NOMO-1 treated with dmso at 0.1 percent for 144 hours (cell line): ENCODE data around the gene SLC2A10.

Experiments
- DNase-seq: peaks from one replicate; lab custom pipeline; 2025; ENCODE audit not compliant: unreplicated experiment; lab: John Stamatoyannopoulos, UW

SLC2A10 gene

DNA sequence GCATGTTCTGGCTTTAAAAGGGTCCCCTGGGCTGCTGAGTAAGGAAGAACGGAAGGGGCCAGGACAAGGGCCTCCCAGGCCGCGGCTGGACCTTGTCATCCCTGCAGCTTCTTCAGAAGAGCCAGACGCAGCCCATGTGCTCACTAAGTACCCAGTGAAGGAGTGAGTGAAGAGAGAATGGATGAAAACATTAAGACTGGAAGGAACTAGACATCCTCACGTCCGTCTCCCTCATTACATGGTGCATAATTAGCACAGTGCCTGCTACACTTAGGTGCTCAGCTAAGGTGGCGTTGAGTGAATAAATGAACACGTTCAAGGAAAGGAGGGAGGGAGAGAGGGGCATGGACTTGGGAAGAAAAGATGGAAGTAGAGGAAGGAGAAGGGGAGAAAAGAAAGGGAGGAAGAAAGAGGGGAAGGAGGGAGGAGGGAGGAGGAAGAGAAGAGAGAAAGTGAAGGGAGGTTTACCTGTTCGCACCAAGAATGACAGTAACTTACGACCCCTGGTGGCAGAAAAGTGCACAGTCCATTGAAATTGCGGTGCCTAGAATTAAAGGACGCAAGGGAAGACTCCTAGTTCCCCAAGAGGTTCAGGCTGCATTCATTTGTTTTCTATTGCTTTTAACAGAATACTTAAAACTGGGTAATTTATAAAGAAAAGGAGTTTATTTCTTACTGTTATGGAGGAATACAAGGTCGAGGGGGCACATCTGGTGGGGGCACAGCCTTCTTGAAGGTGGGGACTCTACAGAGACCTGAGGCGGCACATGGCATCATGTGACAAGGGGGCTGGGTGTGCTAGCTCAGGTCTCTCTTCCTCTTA is 28.2 kb upstream of the SLC2A10 start:
- peak; percentile 13 for DNase-seq

DNA sequence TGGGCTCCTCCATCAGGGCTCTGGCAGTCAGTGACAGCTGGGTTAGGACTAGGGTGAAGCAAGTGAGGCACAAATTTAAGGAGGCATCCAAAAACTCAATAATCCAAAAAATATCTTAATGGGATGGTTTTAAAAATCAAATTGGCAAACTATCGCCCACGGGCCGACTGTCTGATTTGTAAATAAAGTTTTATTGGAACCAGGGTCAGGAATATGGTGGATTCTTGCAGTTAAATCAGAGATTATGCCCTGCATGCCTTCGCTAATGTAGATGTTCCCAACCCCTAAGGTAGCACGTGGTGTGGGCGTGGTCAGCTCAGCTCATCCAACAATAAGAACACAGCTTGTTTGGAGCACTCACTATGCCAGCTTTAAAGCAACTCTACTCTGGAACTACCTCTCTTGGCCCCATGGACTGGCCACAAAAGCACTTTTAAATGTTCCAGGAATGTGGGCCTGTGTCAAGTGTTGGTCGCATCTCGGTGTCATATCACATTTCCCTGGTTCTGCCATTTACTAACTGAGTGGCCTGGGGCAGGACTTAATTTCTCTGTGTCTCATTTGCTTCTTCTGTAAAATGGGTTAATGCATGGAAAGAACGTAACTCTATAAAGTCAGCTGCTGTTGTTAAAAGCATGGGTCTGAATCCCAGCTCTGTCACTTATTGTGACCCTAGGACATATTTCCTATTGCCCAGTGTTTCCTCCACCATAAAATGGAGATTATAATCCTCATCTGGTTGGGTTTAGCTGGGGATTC is 27.2 kb upstream of the SLC2A10 start:
- no peak for DNase-seq

DNA sequence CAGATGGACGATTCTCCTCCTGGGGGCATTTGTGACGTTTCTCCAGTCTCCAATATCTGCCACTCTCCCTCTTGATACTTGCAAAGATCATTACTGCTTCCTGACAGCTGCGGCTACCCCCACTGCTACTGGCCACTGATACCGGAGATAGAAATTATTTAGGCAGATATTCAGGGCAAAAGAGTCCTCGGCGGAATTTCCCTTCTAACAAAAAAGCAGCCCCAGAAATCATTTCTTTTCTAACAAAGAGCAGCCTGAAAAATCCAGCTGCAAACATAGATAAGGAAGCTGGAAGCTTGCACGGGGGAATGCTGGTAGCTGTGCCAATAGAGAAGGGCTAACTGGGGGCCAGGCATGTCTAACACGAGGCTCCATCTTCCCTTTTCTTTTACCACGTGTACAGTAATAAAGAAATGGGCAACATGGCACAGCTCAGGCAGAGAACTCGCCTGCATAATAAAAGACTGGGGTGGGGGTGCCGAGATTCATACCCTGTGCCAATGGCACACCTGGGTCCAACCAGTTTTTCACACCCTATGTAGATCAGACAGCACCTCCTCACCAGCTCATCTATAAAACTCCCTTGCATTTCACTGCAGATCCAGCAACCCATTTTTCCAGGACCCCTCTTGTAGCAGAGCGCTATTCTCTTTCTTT is 26.3 kb upstream of the SLC2A10 start:
- no peak for DNase-seq

DNA sequence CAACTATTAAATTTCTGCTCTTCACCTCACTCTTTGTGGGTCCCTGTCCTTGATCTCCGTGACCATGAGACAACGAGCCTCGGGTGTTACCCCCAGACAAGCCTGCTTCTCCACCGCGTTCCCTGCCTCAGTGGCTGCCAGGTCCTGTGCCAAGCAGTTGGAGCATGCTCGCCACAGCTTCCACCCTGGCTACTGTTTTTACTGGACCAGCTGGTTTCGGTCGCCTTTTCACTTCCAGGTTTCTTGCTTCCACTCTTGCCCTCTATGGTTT is 25.8 kb upstream of the SLC2A10 start:
- DNase-seq: no peak

DNA sequence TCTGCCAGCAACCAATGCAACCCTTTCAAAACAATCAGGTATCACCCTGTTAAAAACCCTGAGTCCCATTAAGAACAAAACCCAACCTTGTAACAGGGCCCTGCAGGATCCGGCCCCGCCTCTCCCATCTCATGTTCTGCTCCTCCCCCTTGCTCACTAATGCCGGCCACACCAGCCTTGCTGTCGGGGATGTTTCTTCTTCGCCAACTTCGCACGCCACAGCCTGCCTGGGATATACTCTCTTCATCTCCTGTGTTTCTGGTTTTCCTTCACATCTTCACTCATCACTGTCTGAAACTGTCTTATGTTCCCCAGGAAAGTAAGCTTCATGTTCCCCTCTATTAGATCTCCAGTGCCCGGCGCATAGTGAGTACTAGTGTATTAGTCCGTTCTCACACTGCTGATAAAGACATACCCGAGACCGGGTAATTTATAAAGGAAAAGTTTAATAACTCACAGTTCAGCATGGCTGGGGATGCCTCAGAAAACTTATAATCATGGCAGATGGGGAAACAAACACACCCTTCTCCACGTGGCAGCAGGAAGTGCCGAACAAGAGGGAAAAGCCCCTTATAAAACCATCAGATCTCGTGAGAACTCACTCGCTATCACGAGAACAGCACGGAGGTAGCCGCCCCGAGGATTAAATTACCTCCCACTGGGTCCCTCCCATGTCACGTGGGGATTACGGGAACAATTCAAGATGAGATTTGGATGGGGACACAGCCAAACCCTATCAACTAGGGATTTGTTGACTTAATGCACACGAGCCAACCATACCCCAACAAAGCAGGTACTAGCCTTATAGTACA is 25.3 kb upstream of the SLC2A10 start:
- DNase-seq: no peak

DNA sequence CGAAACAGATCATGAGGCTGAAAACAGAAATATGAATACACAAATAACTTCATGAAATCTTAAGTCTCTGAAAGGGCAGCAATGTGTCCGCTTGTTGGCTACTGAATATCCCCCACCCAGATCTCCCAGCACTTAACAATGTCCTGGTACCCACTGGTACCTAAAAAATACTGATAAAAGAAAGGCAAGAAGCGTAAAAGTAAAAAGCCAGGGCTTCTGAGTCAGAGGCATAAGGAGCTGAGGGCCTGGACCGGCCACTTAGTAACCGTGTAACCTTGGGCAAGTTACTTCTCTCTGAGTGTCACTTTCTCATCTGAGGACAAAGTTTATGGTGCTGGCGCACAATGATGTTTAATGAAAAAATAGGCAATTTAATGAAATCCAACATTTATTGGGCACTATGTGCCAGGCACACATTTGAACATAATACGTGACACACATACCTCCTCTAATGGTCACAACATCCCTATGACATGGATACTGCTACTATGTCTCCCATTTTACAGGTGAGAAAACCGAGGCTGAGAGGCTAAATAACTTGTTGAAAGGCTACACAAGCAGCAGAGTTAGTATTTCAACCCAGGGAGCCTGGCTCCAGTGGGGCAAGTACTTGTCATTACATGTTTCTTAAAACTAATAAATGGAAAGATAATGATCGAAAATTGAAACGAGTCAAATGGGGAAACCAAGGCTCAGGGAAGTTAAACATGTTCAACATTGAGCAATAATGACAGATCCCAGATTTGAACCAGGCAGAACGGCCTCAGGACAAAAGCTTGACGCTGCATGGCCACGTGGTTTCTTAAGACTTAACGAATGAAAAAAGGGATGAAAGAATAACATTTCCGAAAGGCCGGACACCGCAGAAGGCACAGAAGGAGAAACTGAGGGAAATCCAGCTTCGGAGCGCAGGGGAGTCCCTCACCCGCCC is 21.0 kb upstream of the SLC2A10 start:
- DNase-seq: no peak

DNA sequence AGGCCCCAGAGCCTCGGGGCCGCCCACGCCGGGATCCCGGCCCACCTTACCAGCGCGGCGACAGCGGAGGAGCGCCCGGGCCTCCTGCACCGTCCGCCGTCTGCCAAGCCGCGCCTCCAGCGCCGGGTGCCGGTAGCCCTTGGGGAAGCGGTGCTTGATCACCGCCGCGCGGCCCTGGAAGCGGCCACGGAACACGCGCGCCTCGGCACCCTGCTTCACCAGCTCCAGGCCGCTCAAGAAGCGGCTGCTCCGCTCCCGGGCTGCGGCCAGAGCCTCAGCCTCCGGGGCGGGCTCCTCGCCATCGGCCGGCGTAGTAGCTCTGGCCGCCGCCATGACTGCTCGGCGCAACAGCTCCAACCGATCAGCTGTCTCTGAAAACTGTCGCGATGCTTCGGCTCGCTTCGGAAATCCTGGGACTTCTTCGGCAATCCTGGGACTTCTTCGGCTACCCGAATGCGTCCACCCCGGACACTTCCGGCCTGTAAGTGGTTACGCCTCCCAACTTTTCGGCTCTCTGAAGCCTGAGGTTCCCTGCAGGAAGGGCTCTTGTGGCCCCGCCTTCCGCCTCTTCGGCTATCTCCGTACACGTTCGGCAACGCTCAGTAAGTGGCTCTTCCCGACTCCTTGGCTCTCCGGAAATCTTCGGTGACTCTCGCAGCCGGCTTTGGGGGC is 20.2 kb upstream of the SLC2A10 start, which contains the start of gene TP53RK:
TSS of gene TP53RK (minus strand) at position 363 of the 672 bp plus-strand sequence. CDS start at position 333, 30 bp downstream.
- DNase-seq: peak; percentile 100

DNA sequence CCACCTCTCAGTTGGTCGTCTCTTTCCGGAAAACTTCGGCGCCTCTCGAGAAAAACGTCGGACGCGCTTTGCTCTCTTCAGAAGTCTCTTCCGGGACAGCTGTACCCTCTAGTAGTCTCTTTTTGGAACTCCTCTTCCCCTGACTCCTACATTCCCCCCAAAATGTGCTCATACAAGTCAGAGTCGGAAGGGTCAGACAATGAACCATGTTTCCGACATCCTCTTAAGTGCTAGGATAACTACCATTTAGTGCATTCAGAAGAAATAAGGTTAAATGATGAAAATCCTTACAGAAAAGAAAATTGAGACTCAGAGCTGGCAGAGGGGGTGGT is 19.7 kb upstream of the SLC2A10 start:
- no peak for DNase-seq

DNA sequence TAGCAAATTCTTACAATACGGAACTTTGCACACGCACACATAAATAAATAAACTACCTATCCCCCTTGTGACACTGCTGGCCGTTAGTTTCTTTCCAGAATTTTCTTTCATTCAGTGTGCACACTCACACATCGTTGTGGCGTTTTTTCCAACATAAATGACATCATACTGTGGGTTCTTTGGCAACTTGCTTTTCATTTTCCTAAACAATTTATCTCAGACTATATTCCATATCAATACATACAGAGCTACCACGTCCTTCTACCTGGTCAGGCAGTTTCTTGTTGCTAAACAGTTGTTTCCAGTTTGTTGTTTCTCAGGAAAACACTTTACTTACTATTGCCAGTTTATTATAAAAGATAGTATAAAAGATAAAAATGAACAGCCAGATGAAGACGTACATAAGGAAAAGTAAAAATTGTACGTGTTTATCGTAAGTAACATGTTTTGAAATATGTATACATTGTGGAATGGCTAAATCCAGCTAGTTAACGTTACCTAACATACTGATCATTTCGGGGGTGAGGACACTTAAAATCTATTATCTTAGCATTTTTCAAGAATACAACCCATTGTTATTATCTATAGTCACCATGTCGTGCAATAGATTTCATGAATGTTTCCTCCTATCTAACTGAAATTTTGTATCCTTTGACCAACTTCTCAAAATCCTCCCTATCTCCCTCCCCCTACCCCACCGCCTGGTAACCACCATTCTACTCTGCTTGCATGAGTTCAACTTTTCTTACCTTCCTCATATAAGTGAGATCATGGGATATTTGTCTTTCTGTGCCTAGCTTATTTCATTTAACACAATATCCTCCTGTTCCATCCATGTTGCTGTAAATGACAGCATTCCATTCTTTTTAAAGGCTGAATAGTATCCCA is 19.0 kb upstream of the SLC2A10 start:
- DNase-seq: peak; percentile 35

DNA sequence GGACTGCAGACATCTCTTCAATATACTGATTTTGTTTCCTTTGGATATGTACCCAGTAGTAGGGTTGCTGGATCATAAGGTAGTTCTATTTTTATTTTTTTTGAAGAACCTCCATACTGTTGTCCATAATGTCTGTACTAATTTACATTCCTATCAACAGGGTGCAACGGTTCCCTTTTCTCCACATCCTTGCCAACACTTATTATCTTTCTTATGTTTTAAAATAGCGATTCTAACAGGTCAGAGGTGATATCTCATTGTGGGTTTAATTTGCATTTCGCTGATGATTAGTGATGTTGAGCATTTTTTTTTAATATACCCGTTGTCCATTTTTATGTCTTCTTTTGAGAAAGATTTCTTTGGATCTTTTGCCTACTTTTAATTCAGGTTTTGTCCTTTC is 18.3 kb upstream of the SLC2A10 start:
- no peak for DNase-seq

DNA sequence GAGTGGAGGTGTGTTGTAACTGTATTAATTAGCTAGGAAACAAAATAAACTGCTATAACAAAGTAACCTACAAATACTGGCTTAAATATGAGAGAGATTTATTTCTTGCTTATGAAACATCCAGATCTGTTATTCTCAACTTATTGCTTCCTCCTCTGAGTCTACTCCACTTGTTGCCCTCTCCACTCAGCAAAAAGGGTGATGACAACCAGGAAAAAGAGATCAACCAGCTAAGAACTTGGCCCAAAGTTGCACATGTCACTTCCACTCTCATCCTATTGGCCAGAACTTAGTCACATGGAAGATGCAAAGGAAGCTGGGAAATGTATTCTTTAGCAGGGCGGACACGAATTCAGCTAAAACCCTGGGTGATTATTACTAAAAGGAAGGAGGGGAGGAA is 15.0 kb upstream of the SLC2A10 start:
- peak; percentile 84 for DNase-seq

DNA sequence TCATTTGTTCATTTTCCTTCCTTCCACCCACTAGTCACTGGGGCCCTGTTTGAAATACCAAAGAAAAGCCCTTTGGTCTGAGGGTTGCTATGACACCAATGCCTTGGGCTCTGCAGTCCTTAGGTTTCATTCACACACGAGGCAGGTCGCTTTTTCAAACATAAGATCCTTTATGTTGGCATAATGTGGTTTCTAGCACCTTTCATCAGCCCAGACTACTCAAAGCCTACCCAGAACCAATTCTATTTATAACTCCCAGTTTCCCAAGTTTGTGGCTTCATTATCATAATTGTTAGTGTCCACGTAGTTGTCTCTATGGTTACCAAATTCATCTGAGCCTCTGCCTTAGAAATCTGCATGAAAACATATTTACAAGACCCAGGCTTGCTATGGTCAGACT is 13.6 kb upstream of the SLC2A10 start:
- peak; percentile 52 for DNase-seq

DNA sequence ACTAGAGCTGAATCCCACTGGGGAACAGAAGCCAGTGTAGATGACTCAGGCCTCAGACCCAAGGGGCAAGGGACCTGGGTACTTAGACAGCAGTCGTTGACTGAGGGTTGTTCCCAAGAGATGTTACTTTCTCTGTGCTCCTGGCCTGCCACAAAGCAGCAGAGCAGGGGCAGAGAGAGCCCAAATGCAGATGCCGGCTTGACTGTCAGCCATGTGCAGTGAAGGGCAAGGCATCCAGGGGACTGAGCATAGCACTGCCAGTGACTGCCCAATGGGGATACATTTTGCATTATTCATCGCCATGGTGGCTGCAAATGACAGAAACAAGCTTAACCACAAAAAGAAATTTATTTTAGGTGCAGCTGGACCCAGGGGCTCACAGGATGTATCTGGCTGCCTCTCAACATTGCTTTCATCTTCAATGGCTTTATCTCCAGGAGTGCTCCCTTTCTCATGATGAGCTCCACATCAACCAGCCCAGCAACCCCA is 12.6 kb upstream of the SLC2A10 start:
- DNase-seq: no peak

DNA sequence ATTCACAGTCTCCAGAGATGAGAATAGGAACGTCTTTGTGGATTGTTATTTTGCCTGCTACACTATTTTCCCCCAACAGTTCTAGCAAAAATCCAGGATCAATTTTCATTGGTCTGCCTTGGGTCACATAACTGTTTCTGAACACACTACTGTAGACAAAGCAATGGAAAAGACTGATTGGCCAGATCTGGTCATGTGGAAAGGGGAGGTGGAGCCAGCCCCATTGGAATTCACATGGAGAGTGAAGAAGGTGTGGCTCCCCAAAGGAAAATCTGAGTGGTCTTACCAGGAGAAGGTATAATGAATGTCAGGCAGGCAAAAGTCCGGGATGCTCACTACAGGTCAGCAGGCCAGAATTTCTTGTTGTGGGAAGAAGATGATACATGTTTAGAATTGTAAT is 10.7 kb upstream of the SLC2A10 start:
- no peak for DNase-seq

DNA sequence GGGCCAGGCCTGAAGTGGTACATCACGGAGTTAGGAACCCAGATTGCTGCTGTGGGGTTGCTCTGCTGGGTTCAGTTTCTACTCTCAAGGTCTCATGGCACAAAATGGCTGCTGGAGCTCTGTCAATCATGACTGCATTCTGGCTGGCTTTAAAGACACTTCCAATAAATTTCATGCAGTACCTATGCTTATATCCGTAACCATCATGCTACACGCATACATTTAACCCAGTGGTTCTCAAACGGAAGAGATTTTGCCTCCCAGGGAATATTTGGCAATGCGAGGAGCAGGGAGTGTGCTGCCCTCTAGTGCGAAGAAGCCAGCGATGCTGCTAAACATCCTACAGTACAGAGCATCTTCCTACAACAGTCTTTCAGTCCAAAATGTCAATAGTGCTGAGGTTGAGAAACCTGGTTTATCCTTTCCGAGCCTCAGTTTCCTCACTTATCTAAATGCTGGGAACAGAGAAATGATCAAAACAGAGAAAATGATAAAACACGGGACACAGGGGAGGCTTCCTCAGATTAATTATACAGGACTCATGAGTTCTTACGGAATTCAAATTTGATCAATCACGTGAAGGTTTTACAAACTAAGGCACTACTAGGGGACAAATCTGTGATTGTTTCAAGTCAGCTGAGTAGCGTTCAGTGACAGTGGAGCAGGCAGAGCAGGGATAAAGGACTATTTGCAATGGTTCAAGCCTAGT is 9.6 kb upstream of the SLC2A10 start:
- DNase-seq: peak; percentile 50

DNA sequence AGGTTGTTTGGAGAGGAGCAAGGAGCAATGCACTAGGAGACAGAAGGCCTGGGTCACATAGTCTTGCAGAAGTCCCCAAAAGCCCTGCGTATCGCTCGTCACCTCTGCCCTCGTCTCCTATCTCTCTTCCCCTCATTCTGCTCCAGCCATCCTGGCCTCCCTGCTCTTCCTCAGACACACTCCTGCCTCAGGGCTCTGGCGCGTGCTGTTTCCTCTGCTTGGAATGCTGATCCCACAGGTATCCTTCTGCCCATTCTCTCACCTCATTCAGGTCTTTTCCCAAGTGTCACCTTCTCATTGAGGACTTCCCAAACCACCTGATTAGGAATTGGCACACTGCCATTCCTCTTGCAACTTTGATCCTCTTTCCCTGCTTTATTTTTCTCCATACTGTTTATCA is 9.0 kb upstream of the SLC2A10 start:
- no peak for DNase-seq

DNA sequence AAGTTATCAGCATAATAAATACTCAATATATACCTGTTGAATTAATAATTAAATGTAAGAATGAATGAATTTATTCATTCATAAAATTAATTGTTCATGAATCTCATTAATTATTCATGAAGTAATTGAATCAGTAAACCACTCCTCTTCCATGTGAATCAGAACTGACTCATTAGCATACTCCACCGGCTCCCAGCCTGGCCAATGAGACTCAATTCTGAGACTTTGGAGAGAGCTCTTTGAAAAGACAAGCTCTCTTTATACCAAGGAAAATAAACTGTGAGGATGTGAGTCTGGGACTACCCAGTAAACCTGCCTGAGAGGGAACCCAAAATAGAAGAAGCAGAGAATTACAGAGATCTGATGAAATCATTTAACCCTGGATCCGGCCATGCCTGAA is 8.4 kb upstream of the SLC2A10 start:
- DNase-seq: no peak

DNA sequence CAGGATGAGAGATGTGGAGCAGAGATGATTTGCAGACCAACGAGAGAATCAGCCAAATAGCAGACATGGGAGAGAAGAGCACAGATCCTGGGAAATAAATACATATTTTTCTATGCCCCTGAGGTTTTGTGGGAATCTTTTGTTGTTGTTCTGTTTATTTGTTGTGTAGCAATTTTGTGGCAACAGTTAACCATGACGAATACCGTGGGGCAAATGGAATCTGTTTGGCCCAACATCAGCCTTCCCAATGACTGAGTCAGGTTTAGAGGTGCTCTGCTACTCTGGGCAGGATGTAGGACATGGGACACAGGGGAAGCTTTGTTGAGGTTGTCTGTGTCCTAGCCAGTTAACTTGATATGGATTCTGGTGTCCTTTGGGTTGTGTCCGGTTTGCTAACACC is 7.9 kb upstream of the SLC2A10 start:
- DNase-seq: no peak
